UCSD-AML1 (cell line): ENCODE results near the gene ARL15.

Source experiments
- DNase-seq: peaks from one replicate; lab custom pipeline; 2025; ENCODE audit not compliant: unreplicated experiment; lab: John Stamatoyannopoulos, UW

Gene ARL15

GRCh38 chr5:54315736-54316528 is 5.6 kb upstream of the ARL15 start:
- DNase-seq, result no peak

GRCh38 chr5:54313311-54314270 is 3.2 kb upstream of the ARL15 start:
- DNase-seq, result no peak

- no peak for DNase-seq
Observed at GRCh38 chr5:54312499-54312898, 2.1 kb upstream of the ARL15 start.

GRCh38 chr5:54311176-54311677 is 854 bp upstream of the ARL15 start:
- no peak for DNase-seq

GRCh38 chr5:54309691-54310432 is 511 bp downstream of the ARL15 start:
- DNase-seq, result peak; percentile 58

- no peak for DNase-seq
Observed at GRCh38 chr5:54309276-54309675, 1.1 kb downstream of the ARL15 start.

GRCh38 chr5:54307583-54307982 is 2.8 kb downstream of the ARL15 start:
- DNase-seq, result no peak

- DNase-seq, result no peak
Observed at GRCh38 chr5:54306893-54307292, 3.5 kb downstream of the ARL15 start.

GRCh38 chr5:54305737-54306136 is 4.6 kb downstream of the ARL15 start:
- no peak for DNase-seq

- DNase-seq, result no peak
Observed at GRCh38 chr5:54304040-54304439, 6.3 kb downstream of the ARL15 start.

- DNase-seq, result no peak
Observed at GRCh38 chr5:54302267-54302687, 8.1 kb downstream of the ARL15 start.

GRCh38 chr5:54301849-54302248 is 8.5 kb downstream of the ARL15 start:
- no peak for DNase-seq

GRCh38 chr5:54301220-54301619 is 9.2 kb downstream of the ARL15 start:
- DNase-seq, result no peak

GRCh38 chr5:54298947-54299346 is 11.4 kb downstream of the ARL15 start:
- DNase-seq, result no peak

- DNase-seq, result no peak
Observed at GRCh38 chr5:54296386-54296785, 14.0 kb downstream of the ARL15 start.

- no peak for DNase-seq
Observed at GRCh38 chr5:54295651-54296276, 14.6 kb downstream of the ARL15 start.

- no peak for DNase-seq
Observed at GRCh38 chr5:54294097-54294667, 16.2 kb downstream of the ARL15 start.

- no peak for DNase-seq
Observed at GRCh38 chr5:54292866-54293265, 17.5 kb downstream of the ARL15 start.

- DNase-seq, result no peak
Observed at GRCh38 chr5:54291498-54291897, 18.9 kb downstream of the ARL15 start.

- DNase-seq, result no peak
Observed at GRCh38 chr5:54289769-54290168, 20.6 kb downstream of the ARL15 start.
